Nephron progenitor cell (in vitro differentiated cells): ENCODE measurements around the gene EXOC8.

Source experiments
- DNase-seq: peaks from one replicate; pipeline ENCODE4 v3.0.0; 2021
- H3K27ac Mint-ChIP-seq: 2 replicates; pipeline ENCODE4 v1.8.0; 2021; ENCODE audit warnings: mild to moderate bottlenecking, moderate library complexity, mixed read lengths
- H3K27me3 Mint-ChIP-seq: 2 replicates; pipeline ENCODE4 v1.8.0; 2021; ENCODE audit warnings: mild to moderate bottlenecking, low read depth, mixed read lengths; ENCODE audit not compliant: poor library complexity
- H3K36me3 Mint-ChIP-seq: 2 replicates; pipeline ENCODE4 v1.8.0; 2021; ENCODE audit warnings: low read depth, mixed read lengths
- H3K4me1 Mint-ChIP-seq: 2 replicates; pipeline ENCODE4 v1.8.0; 2021; ENCODE audit warnings: mixed read lengths
- H3K4me3 Mint-ChIP-seq: 2 replicates; pipeline ENCODE4 v1.8.0; 2021; ENCODE audit warnings: mild to moderate bottlenecking, moderate library complexity, mixed read lengths
- H3K9me3 Mint-ChIP-seq: 2 replicates; pipeline ENCODE4 v1.8.0; 2021; ENCODE audit warnings: mild to moderate bottlenecking, moderate library complexity, mixed read lengths
- CTCF ChIP-seq: fragments of 200-600 bp; sonication (generic); IDR thresholded peaks from 2 replicates; pipeline ENCODE4 v1.5.0; 2021; ENCODE audit warnings: antibody characterized with exemption

EXOC8 gene

GRCh38 chr1:231311720-231312431 is 25.8 kb downstream of the EXOC8 start:
- no peak overlapping the region for H3K4me3 Mint-ChIP-seq
- H3K27me3 Mint-ChIP-seq: peaks cover 29% of the 10 kb centered on the region
- no peak overlapping the region for H3K27ac Mint-ChIP-seq
- H3K4me1 Mint-ChIP-seq: no peaks in the 10 kb centered on the region
- no peak for DNase-seq
- no peak for TF ChIP-seq CTCF
- no peaks in the 10 kb centered on the region for H3K36me3 Mint-ChIP-seq
- no peaks in the 10 kb centered on the region for H3K9me3 Mint-ChIP-seq

GRCh38 chr1:231310391-231310934 is 27.2 kb downstream of the EXOC8 start:
- H3K27ac Mint-ChIP-seq: no peak overlapping the region
- H3K36me3 Mint-ChIP-seq: no peaks in the 10 kb centered on the region
- H3K27me3 Mint-ChIP-seq: peaks cover 28% of the 10 kb centered on the region
- H3K4me1 Mint-ChIP-seq: no peaks in the 10 kb centered on the region
- no peak for DNase-seq
- H3K9me3 Mint-ChIP-seq: no peaks in the 10 kb centered on the region
- no peak for TF ChIP-seq CTCF
- no peak overlapping the region for H3K4me3 Mint-ChIP-seq

- no peak for DNase-seq
- TF ChIP-seq CTCF: no peak
- Mint-ChIP-seq H3K4me3 (no peak overlapping the region), H3K36me3 (no peaks in the 10 kb centered on the region), H3K4me1 (no peaks in the 10 kb centered on the region), H3K9me3 (no peaks in the 10 kb centered on the region), H3K27ac (no peak overlapping the region), H3K27me3 (peaks cover 4% of the 10 kb centered on the region)
Measured at GRCh38 chr1:231301990-231302389, 35.7 kb downstream of the EXOC8 start.

- no peaks in the 10 kb centered on the region for H3K9me3 Mint-ChIP-seq
- no peak overlapping the region for H3K4me3 Mint-ChIP-seq
- H3K27ac Mint-ChIP-seq: no peak overlapping the region
- DNase-seq: no peak
- TF ChIP-seq CTCF: no peak
- no peaks in the 10 kb centered on the region for H3K4me1 Mint-ChIP-seq
- peaks cover 12% of the 10 kb centered on the region for H3K27me3 Mint-ChIP-seq
- H3K36me3 Mint-ChIP-seq: no peaks in the 10 kb centered on the region
Measured at GRCh38 chr1:231295938-231296337, 41.7 kb downstream of the EXOC8 start.

- no peak for TF ChIP-seq CTCF
- peaks cover 4% of the 10 kb centered on the region for H3K27me3 Mint-ChIP-seq
- no peak overlapping the region for H3K27ac Mint-ChIP-seq
- no peaks in the 10 kb centered on the region for H3K36me3 Mint-ChIP-seq
- peaks cover 3% of the 10 kb centered on the region for H3K9me3 Mint-ChIP-seq
- no peak for DNase-seq
- H3K4me3 Mint-ChIP-seq: no peak overlapping the region
- peaks cover 9% of the 10 kb centered on the region for H3K4me1 Mint-ChIP-seq
Measured at GRCh38 chr1:231286603-231287002, 51.0 kb downstream of the EXOC8 start.

DNA sequence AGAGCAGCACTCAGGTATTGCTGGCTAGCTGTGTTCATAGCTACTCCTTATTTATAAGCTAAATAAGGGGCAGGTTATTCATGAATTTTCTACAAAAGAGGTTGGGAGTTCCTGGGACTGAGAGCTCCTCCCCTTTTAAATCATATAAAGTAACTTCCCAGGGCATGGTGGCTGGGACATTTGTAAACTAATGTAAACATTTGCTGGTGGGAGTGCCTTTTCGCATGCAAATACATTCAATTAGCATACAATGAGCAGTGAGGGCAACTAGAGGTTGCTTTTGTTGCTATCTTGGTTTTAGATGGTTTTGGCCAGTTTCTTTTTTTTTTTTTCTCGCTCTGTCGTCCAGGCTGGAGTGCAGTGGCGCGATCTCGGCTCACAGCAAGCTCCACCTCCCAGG is 53.2 kb downstream of the EXOC8 start:
- peaks cover 9% of the 10 kb centered on the region for H3K4me1 Mint-ChIP-seq
- H3K27ac Mint-ChIP-seq: no peak overlapping the region
- H3K9me3 Mint-ChIP-seq: no peaks in the 10 kb centered on the region
- H3K4me3 Mint-ChIP-seq: no peak overlapping the region
- no peak for TF ChIP-seq CTCF
- no peak for DNase-seq
- H3K36me3 Mint-ChIP-seq: no peaks in the 10 kb centered on the region
- peaks cover 4% of the 10 kb centered on the region for H3K27me3 Mint-ChIP-seq
